Measurements from ENCODE around the gene EML4. TPM values are rescaled to one million over a fixed set of nuclear protein-coding genes. Genes with fewer than 3 reads are reported as not detected.
A peak's percentile ranks its signal among the peaks of the same experiment; 100 is the strongest.

Gene EML4
- total and polyA plus RNA-seq, 2 donors (not counting 1 experiment from before 2014, with no cell fraction given), result 49.4 to 134 TPM

DNA sequence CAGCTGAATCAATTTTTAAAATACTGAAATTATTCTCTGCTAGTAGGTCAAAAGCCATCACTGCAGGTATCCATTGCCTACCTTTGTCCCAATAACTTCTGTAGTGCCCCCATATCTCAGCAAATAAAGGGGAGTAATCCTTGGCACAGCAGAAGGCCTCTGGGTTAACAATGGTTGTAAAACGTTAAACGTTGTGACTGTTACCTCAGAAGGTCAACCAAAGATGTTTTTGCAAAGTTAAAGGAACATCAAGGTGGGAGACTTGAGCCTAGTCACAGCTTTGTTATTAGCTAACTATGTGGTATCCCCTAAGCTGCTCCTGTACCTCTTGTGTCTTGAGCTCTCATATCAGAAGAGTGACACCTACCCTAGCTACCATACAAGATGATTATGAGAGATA, 131.4 kb downstream of the EML4 start:
- Mint-ChIP-seq H3K9me3 (ENCODE audit: insufficient read depth) (no peaks in the 10 kb centered on the region), H3K4me1 (peaks cover 20% of the 10 kb centered on the region), H3K27me3 (no peaks in the 10 kb centered on the region), H3K4me3 (no peak overlapping the region), H3K27ac (no peak overlapping the region)
- no peak for DNase-seq
- H3K36me3 ChIP-seq (replicated peaks in 1 of 2; ENCODE audit: control extremely low read depth in 1 of 2, control insufficient read depth in 1 of 2, extremely low read depth in 1 of 2, insufficient read depth in 2 of 2, low read length in 1 of 2), result peaks cover 24 to 80% of the 10 kb centered on the region in 2 experiments
- H3K9ac ChIP-seq (ENCODE audit: low read length), result no peak overlapping the region
- intact Hi-C loops (cut with micrococcal nuclease), result no loop called here
- no CpG with 5 or more reads among the region's 2 CpGs for WGBS (ENCODE audit: insufficient coverage)
- POLR2A ChIA-PET, result no interaction called here
- no peaks in the 10 kb centered on the region for H4K20me1 ChIP-seq (ENCODE audit: control insufficient read depth, insufficient read depth, low read length, poor library complexity, severe bottlenecking)
- peak overlapping the region in 1 of 2 donors; percentile 7 for H3K27ac ChIP-seq (ENCODE audit: low read length in 2 of 2)
- no peak for ATAC-seq (ENCODE audit: low read depth)
- CTCF ChIA-PET, result no interaction called here
- no peaks in the 10 kb centered on the region for H3K27me3 ChIP-seq (replicated peaks in 1 of 4; ENCODE audit: control extremely low read depth in 1 of 4, control insufficient read depth in 3 of 4, insufficient read depth in 4 of 4, low read length in 3 of 4)
- no peak overlapping the region for H3K4me3 ChIP-seq (ENCODE audit: control extremely low read depth in 1 of 5, extremely low read depth in 1 of 5, insufficient read depth in 1 of 5, low read depth in 2 of 5, low read length in 4 of 5)
- peaks cover 16 to 21% of the 10 kb centered on the region in 2 donors for H3K4me1 ChIP-seq (ENCODE audit: control insufficient read depth in 2 of 2, insufficient read depth in 2 of 2, low read length in 2 of 2)
- no peak overlapping the region for H3K4me2 ChIP-seq (replicated peaks; ENCODE audit: low read depth, low read length, poor library complexity, severe bottlenecking)
- H3K9me3 ChIP-seq (ENCODE audit: control extremely low read depth in 1 of 3, control insufficient read depth in 2 of 3, insufficient read depth in 1 of 3, low read length in 2 of 3), result peaks cover 0 to 1% (median 0%) of the 10 kb centered on the region in 3 donors
- no peak for TF ChIP-seq EZH2 (IDR thresholded peaks at IDR 0.05; ENCODE audit: borderline replicate concordance, insufficient read depth, low read depth, low read length, poor library complexity, severe bottlenecking)
- TF ChIP-seq, protein P1, sequence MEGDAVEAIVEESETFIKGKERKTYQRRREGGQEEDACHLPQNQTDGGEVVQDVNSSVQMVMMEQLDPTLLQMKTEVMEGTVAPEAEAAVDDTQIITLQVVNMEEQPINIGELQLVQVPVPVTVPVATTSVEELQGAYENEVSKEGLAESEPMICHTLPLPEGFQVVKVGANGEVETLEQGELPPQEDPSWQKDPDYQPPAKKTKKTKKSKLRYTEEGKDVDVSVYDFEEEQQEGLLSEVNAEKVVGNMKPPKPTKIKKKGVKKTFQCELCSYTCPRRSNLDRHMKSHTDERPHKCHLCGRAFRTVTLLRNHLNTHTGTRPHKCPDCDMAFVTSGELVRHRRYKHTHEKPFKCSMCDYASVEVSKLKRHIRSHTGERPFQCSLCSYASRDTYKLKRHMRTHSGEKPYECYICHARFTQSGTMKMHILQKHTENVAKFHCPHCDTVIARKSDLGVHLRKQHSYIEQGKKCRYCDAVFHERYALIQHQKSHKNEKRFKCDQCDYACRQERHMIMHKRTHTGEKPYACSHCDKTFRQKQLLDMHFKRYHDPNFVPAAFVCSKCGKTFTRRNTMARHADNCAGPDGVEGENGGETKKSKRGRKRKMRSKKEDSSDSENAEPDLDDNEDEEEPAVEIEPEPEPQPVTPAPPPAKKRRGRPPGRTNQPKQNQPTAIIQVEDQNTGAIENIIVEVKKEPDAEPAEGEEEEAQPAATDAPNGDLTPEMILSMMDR (IDR thresholded peaks at IDR 0.05), result no peak
- H3K79me2 ChIP-seq (ENCODE audit: control insufficient read depth, insufficient read depth, low read length), result no peaks in the 10 kb centered on the region
- H2AFZ ChIP-seq (ENCODE audit: insufficient read depth, low read depth, low read length, poor library complexity, severe bottlenecking), result no peak overlapping the region

DNA sequence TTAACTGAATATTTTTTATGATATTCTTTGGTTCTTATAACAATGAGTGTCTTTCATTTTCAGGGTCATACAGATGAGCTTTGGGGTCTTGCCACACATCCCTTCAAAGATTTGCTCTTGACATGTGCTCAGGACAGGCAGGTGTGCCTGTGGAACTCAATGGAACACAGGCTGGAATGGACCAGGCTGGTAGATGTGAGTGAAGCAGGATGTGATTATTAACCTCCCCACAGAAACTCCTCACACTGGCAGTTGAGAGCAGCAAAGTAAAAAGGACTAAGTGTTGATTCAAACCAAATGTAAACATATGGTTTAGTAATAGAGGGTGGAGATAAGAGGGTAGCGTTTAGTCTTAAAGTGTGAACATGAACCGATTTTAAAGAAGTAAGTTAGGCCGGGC, 134.1 kb downstream of the EML4 start:
- peaks cover 19 to 80% of the 10 kb centered on the region in 2 experiments for H3K36me3 ChIP-seq (replicated peaks in 1 of 2; ENCODE audit: control extremely low read depth in 1 of 2, control insufficient read depth in 1 of 2, extremely low read depth in 1 of 2, insufficient read depth in 2 of 2, low read length in 1 of 2)
- H3K27me3 Mint-ChIP-seq, result no peaks in the 10 kb centered on the region
- WGBS (ENCODE audit: insufficient coverage), result 100% methylated on average over 3 of the region's 3 CpGs
- no peak overlapping the region for H3K4me3 Mint-ChIP-seq
- no peak overlapping the region for H3K27ac ChIP-seq (ENCODE audit: low read length in 2 of 2)
- TF ChIP-seq, protein P1 (IDR thresholded peaks at IDR 0.05), result no peak
- no peak for TF ChIP-seq EZH2 (IDR thresholded peaks at IDR 0.05; ENCODE audit: borderline replicate concordance, insufficient read depth, low read depth, low read length, poor library complexity, severe bottlenecking)
- H4K20me1 ChIP-seq (ENCODE audit: control insufficient read depth, insufficient read depth, low read length, poor library complexity, severe bottlenecking), result no peaks in the 10 kb centered on the region
- no peaks in the 10 kb centered on the region for H3K4me1 ChIP-seq (ENCODE audit: control insufficient read depth in 2 of 2, insufficient read depth in 2 of 2, low read length in 2 of 2)
- H3K4me3 ChIP-seq (ENCODE audit: control extremely low read depth in 1 of 5, extremely low read depth in 1 of 5, insufficient read depth in 1 of 5, low read depth in 2 of 5, low read length in 4 of 5), result no peak overlapping the region
- H3K79me2 ChIP-seq (ENCODE audit: control insufficient read depth, insufficient read depth, low read length), result no peaks in the 10 kb centered on the region
- no peak for ATAC-seq (ENCODE audit: low read depth)
- ChIA-PET POLR2A (no interaction called here), CTCF (no interaction called here)
- peaks cover 0 to 1% (median 0%) of the 10 kb centered on the region in 3 donors for H3K9me3 ChIP-seq (ENCODE audit: control extremely low read depth in 1 of 3, control insufficient read depth in 2 of 3, insufficient read depth in 1 of 3, low read length in 2 of 3)
- no peak for DNase-seq
- H3K27me3 ChIP-seq (replicated peaks in 1 of 4; ENCODE audit: control extremely low read depth in 1 of 4, control insufficient read depth in 3 of 4, insufficient read depth in 4 of 4, low read length in 3 of 4), result no peaks in the 10 kb centered on the region
- no peak overlapping the region for H2AFZ ChIP-seq (ENCODE audit: insufficient read depth, low read depth, low read length, poor library complexity, severe bottlenecking)
- H3K9me3 Mint-ChIP-seq (ENCODE audit: insufficient read depth), result no peaks in the 10 kb centered on the region
- H3K4me2 ChIP-seq (replicated peaks; ENCODE audit: low read depth, low read length, poor library complexity, severe bottlenecking), result no peak overlapping the region
- H3K9ac ChIP-seq (ENCODE audit: low read length), result no peak overlapping the region
- H3K4me1 Mint-ChIP-seq, result no peaks in the 10 kb centered on the region
- no peak overlapping the region for H3K27ac Mint-ChIP-seq
- intact Hi-C loops (cut with micrococcal nuclease), result no loop called here
